HEK293 (cell line): Measurements from ENCODE around the gene MTHFD1L.

Source experiments
- CTCF ChIA-PET: fragments of 350-600 bp; formaldehyde crosslinking; extraction: SDS; loops from one replicate; lab custom pipeline; 2021; ENCODE audit warnings: antibody characterized with exemption; lab: Yijun Ruan, JAX
- POLR2A ChIA-PET: fragments of 300-600 bp; formaldehyde crosslinking; extraction: SDS; loops from one replicate; lab custom pipeline; 2020; ENCODE audit warnings: antibody characterized with exemption, inconsistent platforms; lab: Yijun Ruan, JAX
- H3K27ac ChIP-seq: fragments of 200-500 bp; sonication (Bioruptor generic); 2 replicates; pipeline ENCODE4 v1.5.1; 2014; ENCODE audit warnings: low read depth, low read length, control low read depth, inconsistent platforms; ENCODE audit errors: extremely low read depth
- H3K36me3 ChIP-seq, 2 experiments: fragments of 200-500 bp in 1 of 2; sonication (Bioruptor generic) in 1 of 2; 1 replicate in 1 of 2; 2 replicates in 1 of 2; pipeline ENCODE4 v1.5.1; 2014 to 2017; ENCODE audit warnings: inconsistent platforms in 2 of 2, low read length in 2 of 2; ENCODE audit not compliant: control insufficient read depth in 2 of 2, insufficient read depth in 1 of 2
- H3K4me1 ChIP-seq: fragments of 200-500 bp; sonication (Bioruptor generic); 2 replicates; pipeline ENCODE4 v1.5.1; 2014; ENCODE audit warnings: mild to moderate bottlenecking, low read length, inconsistent platforms; ENCODE audit not compliant: control insufficient read depth, insufficient read depth
- H3K4me3 ChIP-seq: 2 replicates; pipeline ENCODE4 v1.5.1; 2011; ENCODE audit warnings: low read depth, mild to moderate bottlenecking, control low read depth, low read length, moderate library complexity
- H3K9me3 ChIP-seq: fragments of 200-500 bp; sonication (Bioruptor generic); 2 replicates; pipeline ENCODE4 v1.5.1; 2014; ENCODE audit warnings: low read depth, low read length, inconsistent platforms; ENCODE audit not compliant: control insufficient read depth, insufficient read depth
- PRDM2 ChIP-seq: fragments of 450-650 bp; formaldehyde crosslinking; IDR thresholded peaks from 2 replicates; pipeline ENCODE4 v1.5.1; 2016; ENCODE audit warnings: missing biosample characterization, missing genetic modification characterization, borderline replicate concordance
- REPIN1 ChIP-seq: fragments of 450-650 bp; formaldehyde crosslinking; IDR thresholded peaks from 2 replicates; pipeline ENCODE4 v1.5.1; 2017; ENCODE audit warnings: missing biosample characterization, missing genetic modification characterization, low read depth
- SCRT2 ChIP-seq: fragments of 450-650 bp; formaldehyde crosslinking; IDR thresholded peaks from 2 replicates; pipeline ENCODE4 v1.5.1; 2016; ENCODE audit warnings: missing biosample characterization, missing genetic modification characterization
- SETDB1 ChIP-seq: IDR thresholded peaks from one replicate; pipeline ENCODE4 v1.6.1; 2017; ENCODE audit warnings: mild to moderate bottlenecking, low read length, moderate library complexity, mixed read lengths; ENCODE audit not compliant: insufficient read length
- SP2 ChIP-seq: fragments of 450-650 bp; formaldehyde crosslinking; IDR thresholded peaks from 2 replicates; pipeline ENCODE4 v1.5.1; 2016; ENCODE audit warnings: missing biosample characterization, missing genetic modification characterization
- YY2 ChIP-seq: fragments of 450-650 bp; formaldehyde crosslinking; IDR thresholded peaks from 2 replicates; pipeline ENCODE4 v1.5.1; 2016; ENCODE audit warnings: missing biosample characterization, missing genetic modification characterization
- ZBTB17 ChIP-seq: fragments of 450-650 bp; formaldehyde crosslinking; IDR thresholded peaks from 2 replicates; pipeline ENCODE4 v1.5.1; 2016; ENCODE audit warnings: missing biosample characterization, missing genetic modification characterization
- ZBTB20 ChIP-seq: fragments of 450-650 bp; formaldehyde crosslinking; IDR thresholded peaks from 2 replicates; pipeline ENCODE4 v1.5.1; 2016; ENCODE audit warnings: missing biosample characterization, missing genetic modification characterization
- ZFP3 ChIP-seq: fragments of 450-650 bp; formaldehyde crosslinking; IDR thresholded peaks from 2 replicates; pipeline ENCODE4 v1.5.1; 2016; ENCODE audit warnings: low read depth, missing biosample characterization, missing genetic modification characterization
- ZFP41 ChIP-seq: fragments of 450-650 bp; formaldehyde crosslinking; IDR thresholded peaks from 2 replicates; pipeline ENCODE4 v1.5.1; 2016; ENCODE audit warnings: missing biosample characterization, missing genetic modification characterization, borderline replicate concordance
- ZNF140 ChIP-seq: fragments of 450-650 bp; formaldehyde crosslinking; IDR thresholded peaks from 2 replicates; pipeline ENCODE4 v1.5.1; 2016; ENCODE audit warnings: missing biosample characterization, missing genetic modification characterization
- ZNF174 ChIP-seq: fragments of 450-650 bp; formaldehyde crosslinking; IDR thresholded peaks from 2 replicates; pipeline ENCODE4 v1.5.0; 2017; ENCODE audit warnings: missing biosample characterization, mild to moderate bottlenecking, missing genetic modification characterization
- ZNF23 ChIP-seq: fragments of 450-650 bp; formaldehyde crosslinking; IDR thresholded peaks from 2 replicates; pipeline ENCODE4 v1.5.1; 2016; ENCODE audit warnings: missing biosample characterization, missing genetic modification characterization, borderline replicate concordance
- ZNF248 ChIP-seq: fragments of 450-650 bp; formaldehyde crosslinking; IDR thresholded peaks from 2 replicates; pipeline ENCODE4 v1.5.1; 2017; ENCODE audit warnings: missing biosample characterization, missing genetic modification characterization
- ZNF280D ChIP-seq: fragments of 450-650 bp; formaldehyde crosslinking; IDR thresholded peaks from 2 replicates; pipeline ENCODE4 v1.5.1; 2016; ENCODE audit warnings: missing biosample characterization, missing genetic modification characterization
- ZNF521 ChIP-seq: fragments of 450-650 bp; formaldehyde crosslinking; IDR thresholded peaks from 2 replicates; pipeline ENCODE4 v1.5.1; 2017; ENCODE audit warnings: missing biosample characterization, mild to moderate bottlenecking, missing genetic modification characterization
- ZNF560 ChIP-seq: fragments of 450-650 bp; formaldehyde crosslinking; IDR thresholded peaks from 2 replicates; pipeline ENCODE4 v1.5.1; 2017; ENCODE audit warnings: missing biosample characterization, missing genetic modification characterization, borderline replicate concordance
- ZNF626 ChIP-seq: fragments of 450-650 bp; sonication (Bioruptor Pico); formaldehyde crosslinking; IDR thresholded peaks from 2 replicates; pipeline ENCODE4 v1.5.1; 2018; ENCODE audit warnings: missing biosample characterization, missing genetic modification characterization, inconsistent platforms
- ZNF654 ChIP-seq: fragments of 450-650 bp; formaldehyde crosslinking; IDR thresholded peaks from 2 replicates; pipeline ENCODE4 v1.5.1; 2016; ENCODE audit warnings: low read depth, missing biosample characterization, missing genetic modification characterization

Gene MTHFD1L

GRCh38 chr6:151024597-151024996 lies 159.1 kb downstream of the MTHFD1L start:
- Histone ChIP-seq H3K9me3 (no peaks in the 10 kb centered on the region), H3K4me3 (no peak overlapping the region), H3K4me1 (no peaks in the 10 kb centered on the region)
- TF ChIP-seq ZFP41 (tag by site-specific recombination) (no peak), YY2 (no peak), SETDB1 (no peak), ZNF140 (tag by site-specific recombination) (no peak), ZNF654 (tag by site-specific recombination) (no peak), ZBTB20 (tag by site-specific recombination) (no peak), SP2 (no peak), REPIN1 (tag by site-specific recombination) (no peak), ZNF560 (no peak), ZFP3 (tag by site-specific recombination) (no peak), ZNF248 (tag by site-specific recombination) (no peak), ZNF280D (tag by site-specific recombination) (no peak), PRDM2 (tag by site-specific recombination) (no peak), ZBTB17 (no peak), ZNF174 (no peak), ZNF23 (tag by site-specific recombination) (no peak), ZNF626 (no peak)
- TF ChIP-seq, all 188 proteins: peak for 0
- H3K27ac ChIP-seq = no peak overlapping the region
- ChIA-PET POLR2A (no interaction called here), CTCF (interaction anchor here (0.6 to 24.7 kb wide), 3 partner anchors 11 to 304 kb away, joined by 4 to 512 read pairs (median 52); no protein-coding TSS in a partner anchor)
- peaks cover 0 to 7% of the 10 kb centered on the region in 2 experiments; a peak in 2 of 3 replicates for H3K36me3 ChIP-seq

- TF ChIP-seq ZNF521 (tag by site-specific recombination) = no peak
- 0 out of 2 replicates have a peak, but pooled peaks have one; percentile 20 for TF ChIP-seq SCRT2 (tag by site-specific recombination)
- TF ChIP-seq, all 188 proteins: peak for 1
- H3K27ac ChIP-seq = no peak overlapping the region
- no peak overlapping the region for H3K4me3 ChIP-seq
- peaks cover 0 to 7% of the 10 kb centered on the region in 2 experiments; a peak in 2 of 3 replicates for H3K36me3 ChIP-seq
- no peaks in the 10 kb centered on the region for H3K4me1 ChIP-seq
- POLR2A ChIA-PET = no interaction called here
- no peaks in the 10 kb centered on the region for H3K9me3 ChIP-seq
- CTCF ChIA-PET = interaction anchor here (6.1 to 24.7 kb wide), 2 partner anchors 11 to 304 kb away, joined by 52 to 512 read pairs; no protein-coding TSS in a partner anchor
Observed at GRCh38 chr6:151025076-151025475, 159.6 kb downstream of the MTHFD1L start.
